Prostate gland (tissue), 2 donors: Measurements from ENCODE around the gene FAM162A. TPM values are rescaled to one million over a fixed set of nuclear protein-coding genes. Genes with fewer than 3 reads are reported as not detected.

Experiments
- DNase-seq: peaks from one replicate; pipeline ENCODE4 v3.0.0-alpha.2; 2019; ENCODE audit warnings: low spot score
- H3K27ac ChIP-seq, 2 donors: fragments of 200-600 bp; sonication (generic); 2 replicates each; pipeline ENCODE4 v1.5.1; 2017 to 2019
- H3K27me3 ChIP-seq: fragments of 200-600 bp; sonication (generic); replicated peaks from 2 replicates; pipeline ENCODE4 v1.5.1; 2019; ENCODE audit not compliant: insufficient read depth
- H3K36me3 ChIP-seq, 2 donors: fragments of 200-600 bp; sonication (generic); 1 replicate in 1 of 2; 2 replicates in 1 of 2; pipeline versions ENCODE4 v1.5.1 to v1.8.1; 2017 to 2019
- H3K4me1 ChIP-seq: fragments of 200-600 bp; sonication (generic); replicated peaks from 2 replicates; pipeline ENCODE4 v1.5.1; 2019
- H3K4me3 ChIP-seq, 2 donors: fragments of 200-600 bp; sonication (generic); 2 replicates each; pipeline ENCODE4 v1.5.1; 2017 to 2019
- H3K9me3 ChIP-seq: fragments of 200-600 bp; sonication (generic); 2 replicates; pipeline ENCODE4 v1.5.1; 2017
- POLR2A ChIP-seq: fragments of 450-650 bp; IDR thresholded peaks from one replicate; pipeline ENCODE4 v1.6.1; 2016; ENCODE audit warnings: antibody characterized with exemption, mild to moderate bottlenecking
- POLR2AphosphoS5 ChIP-seq: sonication (generic); formaldehyde crosslinking; IDR thresholded peaks from one replicate; pipeline ENCODE4 v1.6.1; 2017; ENCODE audit warnings: antibody characterized with exemption
- WGBS: methylation state at CpG from one replicate; pipeline ENCODE4 v1.1.5; 2018; 5-methylcytosine and 5-hydroxymethylcytosine counted together
- intact Hi-C: fragments of 100-400 bp; cut with DNase I; formaldehyde crosslinking; loops from one replicate; pipeline ENCODE4 v1.14.2; 2022
- total RNA-seq, 2 donors: library from RNA; depleted of rRNA; stranded (reverse); fragments of >200 nt; gene quantifications; one replicate each; pipeline ENCODE4 v1.1.0, GENCODE V29; 2016
- TF ChIP-seq, protein P1 (sequence below), 4 experiments: fragments of 200-600 bp in 2 of 4; fragments of 450-650 bp in 2 of 4; sonication (generic) in 2 of 4; IDR thresholded peaks; 1 replicate in 3 of 4; 2 replicates in 1 of 4; pipeline ENCODE4 v1.5.1; 2016 to 2019; ENCODE audit warnings: antibody characterized with exemption in 4 of 4, mild to moderate bottlenecking in 2 of 4, moderate library complexity in 2 of 4

FAM162A gene
- total RNA-seq, 2 donors from 2014 or later: 12.9 to 87.9 TPM

DNA sequence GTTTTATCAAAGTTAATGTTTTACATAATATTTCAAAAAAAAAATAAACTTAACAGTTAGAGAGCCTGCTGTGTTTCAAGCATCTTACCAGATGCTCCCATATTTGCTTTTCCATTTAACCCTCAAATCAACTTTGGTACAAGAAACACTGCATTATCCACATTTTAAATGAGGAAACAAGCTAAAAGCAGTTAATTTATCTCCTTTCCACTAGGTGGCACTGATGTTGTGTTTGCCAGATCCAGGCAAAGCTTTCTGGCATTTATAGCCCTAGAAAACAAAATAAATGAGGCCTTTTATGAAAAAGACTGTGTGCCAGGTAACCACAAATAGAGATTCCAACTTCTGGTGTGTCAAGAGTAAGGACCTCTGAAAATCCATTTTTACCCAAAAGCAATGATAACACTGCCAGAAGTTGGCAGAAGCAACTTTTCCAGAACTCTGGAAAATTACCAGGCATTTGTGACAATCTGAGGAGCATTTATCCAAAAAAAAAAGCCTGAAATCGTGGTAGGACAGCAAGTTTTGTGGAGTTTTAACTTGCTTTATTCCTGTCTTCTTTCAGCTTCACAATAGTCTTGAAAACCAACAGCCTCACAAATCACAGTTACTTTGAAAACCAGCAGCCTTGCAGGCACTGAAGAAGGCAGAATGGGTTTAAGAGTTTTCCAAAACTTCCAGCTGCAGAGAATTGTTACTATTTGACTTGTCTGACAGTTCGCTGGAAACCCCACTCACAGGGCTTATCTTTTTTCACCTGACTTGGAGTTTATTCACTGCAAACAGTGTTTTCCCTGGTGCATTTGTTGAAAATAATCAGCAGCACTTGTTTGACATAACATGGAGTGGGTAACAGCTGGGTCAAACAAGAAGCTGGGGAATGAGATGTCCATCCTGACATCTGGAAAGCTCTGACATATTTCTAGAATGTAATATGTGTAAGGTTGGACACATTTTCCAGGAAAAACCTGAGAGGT, 9.2 kb downstream of the FAM162A start:
- Histone ChIP-seq H3K36me3 (no peaks in the 10 kb centered on the region), H3K27ac (peak overlapping the region; percentile 13 to 16), H3K4me3 (no peak overlapping the region), H3K9me3 (no peaks in the 10 kb centered on the region), H3K27me3 (no peaks in the 10 kb centered on the region), H3K4me1 (no peaks in the 10 kb centered on the region)
- 12% methylated on average over 2 of the region's 2 CpGs for WGBS
- TF ChIP-seq, protein P1, sequence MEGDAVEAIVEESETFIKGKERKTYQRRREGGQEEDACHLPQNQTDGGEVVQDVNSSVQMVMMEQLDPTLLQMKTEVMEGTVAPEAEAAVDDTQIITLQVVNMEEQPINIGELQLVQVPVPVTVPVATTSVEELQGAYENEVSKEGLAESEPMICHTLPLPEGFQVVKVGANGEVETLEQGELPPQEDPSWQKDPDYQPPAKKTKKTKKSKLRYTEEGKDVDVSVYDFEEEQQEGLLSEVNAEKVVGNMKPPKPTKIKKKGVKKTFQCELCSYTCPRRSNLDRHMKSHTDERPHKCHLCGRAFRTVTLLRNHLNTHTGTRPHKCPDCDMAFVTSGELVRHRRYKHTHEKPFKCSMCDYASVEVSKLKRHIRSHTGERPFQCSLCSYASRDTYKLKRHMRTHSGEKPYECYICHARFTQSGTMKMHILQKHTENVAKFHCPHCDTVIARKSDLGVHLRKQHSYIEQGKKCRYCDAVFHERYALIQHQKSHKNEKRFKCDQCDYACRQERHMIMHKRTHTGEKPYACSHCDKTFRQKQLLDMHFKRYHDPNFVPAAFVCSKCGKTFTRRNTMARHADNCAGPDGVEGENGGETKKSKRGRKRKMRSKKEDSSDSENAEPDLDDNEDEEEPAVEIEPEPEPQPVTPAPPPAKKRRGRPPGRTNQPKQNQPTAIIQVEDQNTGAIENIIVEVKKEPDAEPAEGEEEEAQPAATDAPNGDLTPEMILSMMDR (IDR thresholded peaks at IDR 0.05): peak; percentile 18 to 79 (median 64)
- no peak for TF ChIP-seq POLR2A
- TF ChIP-seq POLR2AphosphoS5: peak; percentile 33
- no peak for DNase-seq
- intact Hi-C loops: loop anchor here (5.0 kb wide), 1 partner anchor 284 kb away; no protein-coding TSS in a partner anchor

DNA sequence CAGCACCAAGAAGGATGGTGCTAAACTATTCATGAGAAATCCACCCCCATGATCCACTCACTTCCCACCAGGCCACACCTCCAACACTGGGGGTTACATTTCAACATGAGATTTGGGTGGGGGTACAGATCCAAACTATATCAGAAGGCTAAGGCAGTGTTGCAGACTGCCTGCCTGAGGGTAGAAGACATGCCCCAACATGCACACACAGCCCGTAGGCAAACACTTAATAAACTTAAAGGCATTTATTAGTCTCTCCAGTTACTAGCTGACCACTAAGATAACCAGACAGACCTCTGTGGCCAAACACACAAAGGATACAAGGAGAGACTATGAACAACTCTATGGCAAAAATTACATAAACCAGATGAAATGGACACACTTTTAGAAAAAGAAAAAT, 10.2 kb downstream of the FAM162A start:
- H3K4me3 ChIP-seq: no peak overlapping the region
- WGBS: 31% methylated on average over 1 of the region's 1 CpG
- H3K27ac ChIP-seq: peak overlapping the region in 1 of 2 donors; percentile 16
- no peaks in the 10 kb centered on the region for H3K27me3 ChIP-seq
- H3K36me3 ChIP-seq: no peaks in the 10 kb centered on the region
- TF ChIP-seq, protein P1 (IDR thresholded peaks at IDR 0.05): no peak
- no peak for TF ChIP-seq POLR2A
- TF ChIP-seq POLR2AphosphoS5: no peak
- DNase-seq: no peak
- H3K4me1 ChIP-seq: no peaks in the 10 kb centered on the region
- intact Hi-C loops: loop anchor here (5.0 kb wide), 1 partner anchor 283 kb away; no protein-coding TSS in a partner anchor
- no peaks in the 10 kb centered on the region for H3K9me3 ChIP-seq

DNA sequence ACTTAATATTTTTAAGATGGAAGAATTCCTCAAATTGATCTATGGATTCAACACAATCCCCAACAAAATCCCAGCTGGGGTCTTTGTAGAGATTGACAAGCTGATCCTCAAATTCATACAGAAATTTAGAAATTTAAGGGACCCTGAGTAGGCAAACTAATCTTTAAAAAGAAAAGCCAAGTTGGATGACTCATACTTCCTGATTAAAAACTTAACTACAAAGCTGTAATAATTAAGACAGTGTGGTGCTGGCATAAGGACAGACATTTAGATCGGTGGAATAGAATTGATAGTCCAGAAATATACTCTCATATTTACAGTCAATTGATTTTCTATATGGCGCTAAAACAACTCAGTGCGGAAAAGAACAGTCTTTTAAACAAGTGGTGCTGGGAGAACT, 11.6 kb downstream of the FAM162A start:
- H3K27ac ChIP-seq: no peak overlapping the region

DNA sequence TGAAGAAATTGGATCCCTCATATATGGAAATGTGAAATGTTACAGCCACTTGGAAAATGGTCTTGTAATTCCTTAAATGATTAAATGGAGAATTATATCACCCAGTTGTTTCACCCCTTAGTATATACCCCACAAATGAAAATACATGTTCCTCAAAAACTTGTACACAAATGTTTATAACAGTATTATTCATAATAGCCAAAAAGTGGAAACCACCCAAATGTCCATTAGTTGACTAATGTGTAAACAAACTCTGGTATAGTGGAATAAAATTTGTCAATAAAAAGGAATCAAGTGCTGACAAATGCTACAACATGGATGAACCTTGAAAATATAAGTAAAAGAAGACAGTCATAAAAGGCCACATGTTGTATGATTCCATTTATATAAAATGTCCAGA, 12.5 kb downstream of the FAM162A start:
- no peaks in the 10 kb centered on the region for H3K4me1 ChIP-seq
- H3K4me3 ChIP-seq: no peak overlapping the region
- no peaks in the 10 kb centered on the region for H3K36me3 ChIP-seq
- DNase-seq: no peak
- TF ChIP-seq, protein P1 (IDR thresholded peaks at IDR 0.05): no peak
- TF ChIP-seq POLR2A (no peak), POLR2AphosphoS5 (no peak)
- H3K27ac ChIP-seq: no peak overlapping the region
- intact Hi-C loops: no loop called here
- no peaks in the 10 kb centered on the region for H3K27me3 ChIP-seq
- H3K9me3 ChIP-seq: no peaks in the 10 kb centered on the region

More for the DNA sequence above, 11.6 kb downstream of the FAM162A start:
- TF ChIP-seq POLR2A (no peak), POLR2AphosphoS5 (no peak)
- TF ChIP-seq, protein P1 (IDR thresholded peaks at IDR 0.05): no peak
- Histone ChIP-seq H3K4me3 (no peak overlapping the region), H3K4me1 (no peaks in the 10 kb centered on the region), H3K36me3 (no peaks in the 10 kb centered on the region), H3K27me3 (no peaks in the 10 kb centered on the region), H3K9me3 (no peaks in the 10 kb centered on the region)
- 63% methylated on average over 3 of the region's 3 CpGs for WGBS
- intact Hi-C loops: no loop called here
- no peak for DNase-seq
